Epithelial cell of proximal tubule (primary cell): ENCODE results near the gene PLEKHG4B. TPM values are rescaled to one million over a fixed set of nuclear protein-coding genes. Genes with fewer than 3 reads are reported as not detected.

Experiments used
- DNase-seq: peaks from one replicate; pipeline ENCODE4 v3.0.0-alpha.2; 2011; ENCODE audit warnings: low read depth
- H3K4me3 ChIP-seq: 2 replicates; pipeline ENCODE4 v1.5.1; 2011; ENCODE audit warnings: low read depth, mild to moderate bottlenecking, low read length
- CTCF ChIP-seq: conservative IDR thresholded peaks from 2 replicates; pipeline ENCODE4 v1.5.1; 2012; ENCODE audit warnings: low read depth, mild to moderate bottlenecking, low read length
- total RNA-seq: library from RNA; depleted of rRNA; stranded (reverse); fragments of >200 nt; gene quantifications from 2 replicates; pipeline ENCODE4 v1.2.3, GENCODE V29; 2015

The PLEKHG4B gene
- total RNA-seq, 1 donor from 2014 or later, result 3.5 TPM

- DNase-seq, result no peak
- H3K4me3 ChIP-seq, result no peak overlapping the region
- no peak for TF ChIP-seq CTCF
These were observed 18.0 kb upstream of the PLEKHG4B start for GRCh38 chr5:73768-74502.

DNA sequence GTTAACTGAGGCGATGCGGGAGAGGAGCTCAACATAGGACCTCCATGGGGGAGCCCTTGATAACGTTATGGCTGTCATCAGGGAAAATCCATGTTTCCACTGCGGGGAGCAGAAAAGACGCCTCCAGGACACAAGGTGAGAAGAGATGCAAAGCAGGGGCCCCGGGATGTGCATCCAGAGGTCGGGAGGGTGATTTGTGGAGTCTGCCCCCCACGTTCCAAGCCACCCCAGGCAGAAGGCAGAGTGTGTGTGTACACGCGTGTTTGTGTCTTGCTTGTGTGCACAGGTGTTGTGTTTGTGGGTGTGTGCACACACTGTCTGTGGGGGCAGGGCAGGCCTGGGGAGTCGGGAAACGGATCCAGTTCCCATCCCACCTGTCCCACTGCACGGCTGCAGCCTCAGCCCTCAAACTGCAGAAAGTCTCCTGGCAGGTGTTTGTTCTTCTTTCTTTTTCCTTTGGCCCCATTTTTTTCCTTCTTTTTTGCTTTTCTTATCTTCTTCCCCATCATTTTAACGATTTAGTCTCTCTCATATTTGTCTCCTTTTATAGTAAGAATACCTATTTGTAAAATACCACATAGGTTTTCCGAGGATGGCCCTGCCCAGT lies 17.4 kb upstream of the PLEKHG4B start:
- H3K4me3 ChIP-seq, result no peak overlapping the region
- no peak for TF ChIP-seq CTCF
- no peak for DNase-seq

DNA sequence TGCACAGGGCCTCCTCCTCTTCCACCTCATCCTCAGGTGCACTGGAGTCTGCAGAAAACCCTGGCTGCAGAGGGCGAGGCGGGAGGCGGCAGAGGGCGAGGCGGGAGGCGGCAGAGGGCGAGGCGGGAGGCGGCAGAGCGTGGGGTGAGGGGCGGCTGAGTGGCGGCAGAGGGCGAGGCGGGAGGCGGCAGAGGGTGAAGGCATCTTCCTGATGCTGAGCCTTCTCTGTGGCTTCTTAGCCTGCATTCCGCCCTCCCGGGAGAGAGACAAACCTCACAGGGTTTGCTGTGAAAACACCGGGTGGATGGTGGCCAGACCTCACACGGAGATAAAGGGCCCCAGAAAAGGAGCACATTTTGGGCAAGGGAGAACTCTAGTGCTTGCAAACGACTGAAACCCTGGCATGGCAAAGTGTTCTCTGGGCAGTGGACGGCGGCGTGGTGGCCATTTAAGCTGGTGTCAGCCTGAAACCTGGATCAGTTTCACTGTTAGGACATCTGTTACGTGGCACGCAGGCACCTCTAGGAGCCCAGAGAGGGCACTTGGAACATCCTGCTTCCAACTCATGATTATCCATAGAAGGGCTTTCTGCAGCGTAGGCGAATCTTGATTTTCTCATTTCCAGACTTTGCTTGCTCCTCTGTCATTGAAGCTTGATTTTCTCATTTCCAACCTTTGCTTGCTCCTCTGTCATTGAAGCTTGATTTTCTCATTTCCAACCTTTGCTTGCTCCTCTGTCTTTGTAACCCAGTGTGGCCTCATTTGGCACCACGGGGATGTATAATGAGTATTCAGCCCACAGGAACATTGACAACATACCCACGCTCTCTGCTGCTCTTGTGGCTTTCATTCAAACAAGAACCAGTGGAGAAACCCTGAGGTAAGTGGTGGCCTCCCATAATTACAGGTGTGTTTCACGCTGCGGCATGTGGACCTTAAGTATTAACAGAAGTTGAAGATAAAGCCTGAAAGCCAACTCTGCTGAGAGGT lies 16.3 kb upstream of the PLEKHG4B start:
- no peak for TF ChIP-seq CTCF
- no peak for DNase-seq
- no peak overlapping the region for H3K4me3 ChIP-seq

GRCh38 chr5:76358-77169 lies 15.4 kb upstream of the PLEKHG4B start:
- no peak overlapping the region for H3K4me3 ChIP-seq
- no peak for DNase-seq
- no peak for TF ChIP-seq CTCF

DNA sequence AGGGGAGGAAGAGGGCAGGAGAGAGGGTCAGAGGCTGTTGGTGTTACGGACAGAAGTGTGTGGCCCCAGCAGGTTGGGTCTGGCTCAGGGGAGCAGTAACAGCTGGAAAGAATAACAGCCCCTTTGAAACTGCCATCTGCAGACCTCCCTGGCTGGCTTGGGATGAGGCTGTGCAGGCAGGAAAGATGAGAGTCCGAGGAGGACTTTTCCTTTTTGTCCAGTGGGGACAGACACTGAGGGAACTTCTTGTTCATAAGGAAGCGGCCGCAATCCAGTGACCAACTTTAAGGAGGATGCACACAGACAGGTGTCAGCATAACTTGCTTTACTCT lies 14.8 kb upstream of the PLEKHG4B start:
- no peak for DNase-seq
- no peak for TF ChIP-seq CTCF
- no peak overlapping the region for H3K4me3 ChIP-seq

DNA sequence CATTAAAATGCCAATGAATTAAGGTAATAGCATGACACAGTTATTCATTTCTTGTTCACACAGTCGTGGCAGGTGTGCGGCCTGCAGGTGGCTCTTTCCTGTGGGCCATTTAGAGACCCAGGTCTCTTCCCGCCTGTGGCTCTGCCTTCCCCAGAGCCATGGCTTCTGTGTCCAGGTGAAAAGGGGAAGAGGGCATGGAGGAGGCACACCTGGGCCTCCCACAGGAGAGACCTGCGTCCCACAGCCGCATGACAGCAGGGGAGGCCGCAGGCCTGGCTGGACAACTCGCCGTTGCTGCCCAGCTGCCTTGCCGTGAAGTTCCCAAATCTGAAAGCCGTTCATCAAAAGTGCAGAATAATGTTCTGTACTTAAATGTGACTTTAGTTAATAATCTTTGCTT lies 14.4 kb upstream of the PLEKHG4B start:
- DNase-seq, result no peak
- H3K4me3 ChIP-seq, result no peak overlapping the region
- no peak for TF ChIP-seq CTCF
